Measurements from ENCODE around the gene PDIA2.

DNA sequence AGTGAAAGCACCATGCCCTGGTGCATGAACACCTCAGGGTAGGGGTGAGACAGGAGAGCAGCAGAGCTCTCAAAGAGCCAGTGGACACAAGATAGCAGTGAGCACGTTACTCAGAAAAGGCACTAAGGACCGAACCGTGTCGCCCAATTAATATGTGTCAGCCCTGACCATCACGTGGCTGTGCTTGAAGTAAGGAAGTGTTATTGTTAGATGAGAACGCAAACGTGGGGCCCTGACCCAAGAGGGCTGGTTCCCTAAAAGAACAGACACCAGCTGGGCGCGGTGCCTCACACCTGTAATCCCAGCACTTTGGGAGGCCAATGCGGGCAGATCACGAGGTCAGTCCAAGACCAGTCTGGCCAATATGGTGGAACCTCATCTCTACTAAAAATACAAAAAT lies 53.3 kb downstream of the PDIA2 start:
- no peak for TF ChIP-seq TAF1 (IDR thresholded peaks at IDR 0.05; ENCODE audit: borderline replicate concordance, low read depth, low read length)
- no peak for TF ChIP-seq POLR2AphosphoS5 (IDR thresholded peaks at IDR 0.05; ENCODE audit: low read depth, low read length)
- no peak for TF ChIP-seq POLR2A (IDR thresholded peaks at IDR 0.05; ENCODE audit: low read depth, low read length)
